Right ventricle myocardium superior (tissue), 1 donor: ENCODE measurements around the gene ASCL2. TPM values are rescaled to one million over a fixed set of nuclear protein-coding genes. Genes with fewer than 3 reads are reported as not detected.
A peak's percentile ranks its signal among the peaks of the same experiment; 100 is the strongest.

Experiments used
- ATAC-seq: fragments of 200-7000 bp; cut with Tn5 transposase; one replicate; pipeline ENCODE4 v1.9.1; 2020; ENCODE audit warnings: mild to moderate bottlenecking; ENCODE audit not compliant: poor library complexity
- DNase-seq: peaks from one replicate; pipeline ENCODE4 v3.0.0-alpha.2; 2020
- intact Hi-C: fragments of 100-400 bp; cut with DNase I; formaldehyde crosslinking; loops from one replicate; pipeline ENCODE4 v1.11.2; 2022
- total RNA-seq: library from RNA; stranded (reverse); fragmentation: NEBNext Ultra II Directional; extraction: Animal tissue kit (Norgen Biotek cat#: 25700); gene quantifications from one replicate; pipeline ENCODE4 v1.2.1, GENCODE V29; 2021
- donor health status: DM: no; HTN: yes; CAD: no; lungs with severe emphysema.

Gene ASCL2
- total RNA-seq, 1 donor from 2014 or later, result 0.11 TPM

- ATAC-seq (no peak), DNase-seq (peak; percentile 26)
- intact Hi-C loops, result no loop called here
Observed at GRCh38 chr11:2310073-2310785, 39.8 kb upstream of the ASCL2 start.

GRCh38 chr11:2309251-2310072 is 39.1 kb upstream of the ASCL2 start:
- intact Hi-C loops, result loop anchor here (5.0 to 10.0 kb wide), 3 partner anchors 68 to 215 kb away; partner anchors contain the start of genes CD81 and TSSC4
- ATAC-seq, result no peak
- peak; percentile 37 for DNase-seq

GRCh38 chr11:2308713-2309112 is 38.3 kb upstream of the ASCL2 start:
- intact Hi-C loops, result loop anchor here (5.0 to 10.0 kb wide), 3 partner anchors 69 to 216 kb away; partner anchors contain the start of genes CD81 and TSSC4
- DNase-seq (peak; percentile 31), ATAC-seq (no peak)

- ATAC-seq (no peak), DNase-seq (peak; percentile 34)
- intact Hi-C loops, result loop anchor here (5.0 to 10.0 kb wide), 3 partner anchors 70 to 217 kb away; partner anchors contain the start of genes CD81 and TSSC4
Observed at GRCh38 chr11:2307501-2308331, 37.3 kb upstream of the ASCL2 start.

- intact Hi-C loops, result loop anchor here (5.0 to 10.0 kb wide), 3 partner anchors 70 to 218 kb away; partner anchors contain the start of genes CD81 and TSSC4
- ATAC-seq (no peak), DNase-seq (peak; percentile 68)
Observed at GRCh38 chr11:2306877-2307500, 36.6 kb upstream of the ASCL2 start.

GRCh38 chr11:2306452-2306823 is 36.0 kb upstream of the ASCL2 start:
- DNase-seq, result peak; percentile 88
- ATAC-seq, result no peak
- intact Hi-C loops, result loop anchor here (5.0 to 10.0 kb wide), 3 partner anchors 71 to 218 kb away; partner anchors contain the start of genes CD81 and TSSC4

GRCh38 chr11:2305788-2306451 is 35.5 kb upstream of the ASCL2 start:
- intact Hi-C loops, result loop anchor here (1.0 to 10.0 kb wide), 4 partner anchors 71 to 219 kb away; partner anchors contain the start of genes CD81 and TSSC4
- DNase-seq, result peak; percentile 48

GRCh38 chr11:2305140-2305778 is 34.9 kb upstream of the ASCL2 start:
- peak; percentile 94 for DNase-seq
- intact Hi-C loops, result loop anchor here (1.0 to 10.0 kb wide), 4 partner anchors 72 to 220 kb away; partner anchors contain the start of genes CD81 and TSSC4
- ATAC-seq, result peak; percentile 48

More at GRCh38 chr11:2305788-2306451, 35.5 kb upstream of the ASCL2 start:
- ATAC-seq, result no peak

GRCh38 chr11:2304506-2305139 is 34.2 kb upstream of the ASCL2 start:
- DNase-seq (peak; percentile 42), ATAC-seq (no peak)
- intact Hi-C loops, result loop anchor here (1.0 to 10.0 kb wide), 4 partner anchors 73 to 220 kb away; partner anchors contain the start of genes CD81 and TSSC4

GRCh38 chr11:2303627-2304505 is 33.5 kb upstream of the ASCL2 start:
- ATAC-seq, result peak; percentile 52
- intact Hi-C loops, result loop anchor here (10.0 kb wide), 1 partner anchor 221 kb away; no protein-coding TSS in a partner anchor

GRCh38 chr11:2302896-2303626 is 32.7 kb upstream of the ASCL2 start:
- intact Hi-C loops, result loop anchor here (10.0 kb wide), 1 partner anchor 222 kb away; no protein-coding TSS in a partner anchor
- ATAC-seq (peak; percentile 67), DNase-seq (peak; percentile 90)

More at GRCh38 chr11:2303627-2304505, 33.5 kb upstream of the ASCL2 start:
- peak; percentile 84 for DNase-seq

GRCh38 chr11:2302306-2302895 is 32.0 kb upstream of the ASCL2 start:
- intact Hi-C loops, result loop anchor here (10.0 kb wide), 1 partner anchor 222 kb away; no protein-coding TSS in a partner anchor
- DNase-seq, result peak; percentile 52
- peak; percentile 2 for ATAC-seq

- DNase-seq (peak; percentile 80), ATAC-seq (peak; percentile 40)
- intact Hi-C loops, result loop anchor here (10.0 kb wide), 1 partner anchor 223 kb away; no protein-coding TSS in a partner anchor
Observed at GRCh38 chr11:2301631-2302305, 31.4 kb upstream of the ASCL2 start, which contains the start of the genes C11orf21 and TSPAN32. TSS of gene C11orf21 (minus strand) at chr11:2301918. CDS start at chr11:2301808, 110 bp downstream. TSS of gene TSPAN32 (plus strand) at chr11:2302013. CDS start at chr11:2302150, 137 bp downstream.
